ENCODE data around the gene RTP5. TPM values are rescaled to one million over a fixed set of nuclear protein-coding genes. Genes with fewer than 3 reads are reported as not detected.
A peak's percentile ranks its signal among the peaks of the same experiment; 100 is the strongest.

Gene RTP5
- total RNA-seq, 3 donors from 2014 or later = not detected

- no peaks in the 10 kb centered on the region for H3K4me1 ChIP-seq (ENCODE audit: low read depth)
- DNase-seq (peak in 1 of 3 donors; percentile 43), ATAC-seq (no peak)
- H3K9me3 ChIP-seq = no peaks in the 10 kb centered on the region
- TF ChIP-seq, protein P1, sequence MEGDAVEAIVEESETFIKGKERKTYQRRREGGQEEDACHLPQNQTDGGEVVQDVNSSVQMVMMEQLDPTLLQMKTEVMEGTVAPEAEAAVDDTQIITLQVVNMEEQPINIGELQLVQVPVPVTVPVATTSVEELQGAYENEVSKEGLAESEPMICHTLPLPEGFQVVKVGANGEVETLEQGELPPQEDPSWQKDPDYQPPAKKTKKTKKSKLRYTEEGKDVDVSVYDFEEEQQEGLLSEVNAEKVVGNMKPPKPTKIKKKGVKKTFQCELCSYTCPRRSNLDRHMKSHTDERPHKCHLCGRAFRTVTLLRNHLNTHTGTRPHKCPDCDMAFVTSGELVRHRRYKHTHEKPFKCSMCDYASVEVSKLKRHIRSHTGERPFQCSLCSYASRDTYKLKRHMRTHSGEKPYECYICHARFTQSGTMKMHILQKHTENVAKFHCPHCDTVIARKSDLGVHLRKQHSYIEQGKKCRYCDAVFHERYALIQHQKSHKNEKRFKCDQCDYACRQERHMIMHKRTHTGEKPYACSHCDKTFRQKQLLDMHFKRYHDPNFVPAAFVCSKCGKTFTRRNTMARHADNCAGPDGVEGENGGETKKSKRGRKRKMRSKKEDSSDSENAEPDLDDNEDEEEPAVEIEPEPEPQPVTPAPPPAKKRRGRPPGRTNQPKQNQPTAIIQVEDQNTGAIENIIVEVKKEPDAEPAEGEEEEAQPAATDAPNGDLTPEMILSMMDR (IDR thresholded peaks at IDR 0.05) = no peak
- no peak overlapping the region for H3K4me3 ChIP-seq
- intact Hi-C loops (cut with DNase I, micrococcal nuclease) = no loop called here
- no peaks in the 10 kb centered on the region for H3K36me3 ChIP-seq (ENCODE audit: low read depth)
Measured at GRCh38 chr2:241865957-241866789, 3.4 kb upstream of the RTP5 start.

DNA sequence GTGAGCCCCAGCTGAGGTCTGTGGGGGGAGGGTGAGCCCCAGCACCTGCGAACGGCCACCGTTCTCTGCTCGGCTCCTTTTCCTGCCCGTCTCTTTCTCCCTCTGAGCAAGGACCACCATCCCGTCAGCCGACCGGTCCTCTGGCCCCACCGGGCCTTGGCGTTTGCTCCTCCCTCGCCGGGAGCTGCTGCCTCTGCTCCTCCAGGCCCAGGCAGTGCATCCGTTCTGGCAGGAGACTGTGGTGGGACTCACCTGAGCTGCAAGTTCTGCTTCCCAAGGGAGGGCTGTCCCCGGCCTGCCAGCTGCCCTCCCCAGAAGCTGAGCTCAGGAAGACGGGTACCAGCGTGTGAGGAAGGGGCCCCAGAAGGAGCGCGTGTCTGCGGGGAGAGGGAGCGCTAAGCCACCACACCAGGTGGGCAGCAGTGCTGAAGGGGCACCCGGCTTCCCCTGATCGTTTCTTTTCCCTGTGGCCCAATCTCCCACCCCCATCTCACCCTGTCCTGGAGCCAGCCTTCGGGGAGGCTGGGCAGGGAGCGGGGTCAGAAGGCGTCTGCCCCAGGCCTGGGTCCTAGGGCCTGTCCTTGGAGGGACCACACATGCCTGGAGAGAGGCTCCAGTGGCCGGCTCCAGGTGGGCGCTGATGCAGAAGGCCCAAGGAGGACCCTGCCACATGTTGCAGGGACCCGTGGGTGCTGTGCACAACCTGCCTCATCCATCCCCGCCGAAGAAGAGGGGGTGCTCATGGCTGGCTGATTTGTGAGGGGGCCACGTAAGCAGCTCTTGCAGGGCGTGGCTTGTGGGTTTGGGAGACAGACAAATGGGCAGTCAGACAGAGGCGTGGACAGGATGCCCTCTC is 2.5 kb upstream of the RTP5 start:
- Histone ChIP-seq H3K4me1 (ENCODE audit: low read depth) (no peaks in the 10 kb centered on the region), H3K4me3 (no peak overlapping the region), H3K9me3 (no peaks in the 10 kb centered on the region), H3K36me3 (ENCODE audit: low read depth) (no peaks in the 10 kb centered on the region)
- TF ChIP-seq, protein P1 (IDR thresholded peaks at IDR 0.05) = no peak
- peak in 1 of 3 donors; percentile 48 for DNase-seq
- intact Hi-C loops (cut with DNase I, micrococcal nuclease) = no loop called here
- ATAC-seq = no peak

DNA sequence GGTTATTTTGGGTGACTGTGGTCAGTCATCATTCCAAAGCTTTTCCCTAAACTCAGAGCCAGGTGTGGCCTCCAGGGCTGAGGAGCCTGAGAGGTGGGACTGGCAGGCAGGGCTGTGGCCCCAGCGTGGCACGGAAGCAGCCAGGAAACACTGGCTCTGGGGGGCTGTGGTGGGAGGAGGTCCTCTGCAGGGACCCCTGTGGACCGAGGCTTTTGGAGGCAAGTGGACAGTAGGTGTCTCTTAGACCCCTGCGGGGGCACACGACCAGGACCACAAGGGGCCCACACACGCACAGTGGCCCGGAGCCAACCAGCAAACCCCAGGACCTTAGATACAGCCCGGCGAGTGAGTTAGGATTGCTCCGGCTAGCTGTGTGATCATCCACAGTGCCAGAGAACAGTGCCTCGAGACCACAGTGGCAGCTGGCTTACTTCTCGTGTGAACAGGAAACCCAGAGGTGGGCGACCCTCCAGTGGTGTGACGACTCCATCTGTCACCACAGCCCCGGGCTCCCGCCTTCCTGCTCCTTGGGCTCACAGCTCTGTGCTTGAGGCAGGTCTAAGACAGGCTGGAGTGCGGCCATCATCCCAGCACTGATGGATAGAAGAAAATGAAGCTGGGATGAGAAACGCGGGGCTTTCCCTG is 1.6 kb upstream of the RTP5 start:
- Histone ChIP-seq H3K4me3 (no peak overlapping the region), H3K9me3 (no peaks in the 10 kb centered on the region), H3K36me3 (ENCODE audit: low read depth) (no peaks in the 10 kb centered on the region), H3K4me1 (ENCODE audit: low read depth) (no peaks in the 10 kb centered on the region)
- peak in 1 of 3 donors; percentile 75 for DNase-seq
- intact Hi-C loops (cut with DNase I, micrococcal nuclease) = no loop called here
- ATAC-seq = peak; percentile 37
- TF ChIP-seq, protein P1 (IDR thresholded peaks at IDR 0.05) = no peak

GRCh38 chr2:241868661-241869081 is 858 bp upstream of the RTP5 start:
- Histone ChIP-seq H3K4me3 (no peak overlapping the region), H3K9me3 (no peaks in the 10 kb centered on the region), H3K36me3 (ENCODE audit: low read depth) (no peaks in the 10 kb centered on the region), H3K4me1 (ENCODE audit: low read depth) (no peaks in the 10 kb centered on the region)
- ATAC-seq = peak; percentile 15
- TF ChIP-seq, protein P1 (IDR thresholded peaks at IDR 0.05) = no peak
- intact Hi-C loops (cut with DNase I, micrococcal nuclease) = no loop called here
- DNase-seq = peak in 1 of 3 donors; percentile 54

DNA sequence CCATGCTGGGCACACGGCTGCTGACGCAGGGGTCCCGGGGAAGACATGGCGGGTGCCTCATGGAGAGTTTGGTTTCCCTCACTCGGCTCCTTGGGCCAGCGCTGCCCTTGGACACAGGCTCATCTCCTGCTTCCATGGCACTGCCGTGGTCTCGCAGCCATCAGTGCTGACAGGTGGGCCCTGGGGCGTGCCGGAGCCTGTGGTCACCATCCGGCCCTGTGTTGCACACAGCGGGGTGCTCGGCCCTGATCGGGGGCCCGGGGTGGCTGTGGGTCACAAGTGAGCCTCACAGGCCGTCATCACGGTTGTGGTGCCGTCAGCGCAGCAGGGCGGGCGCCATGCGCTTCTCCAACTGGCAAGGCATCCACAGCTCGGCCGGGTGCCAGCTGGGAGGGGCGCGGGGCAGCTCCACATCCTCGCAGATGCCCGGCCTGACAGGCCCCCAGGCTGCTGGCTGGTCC is 582 bp downstream of the RTP5 start:
- no peak for ATAC-seq
- TF ChIP-seq, protein P1 (IDR thresholded peaks at IDR 0.05) = no peak
- no peak overlapping the region for H3K4me3 ChIP-seq
- H3K36me3 ChIP-seq (ENCODE audit: low read depth) = no peaks in the 10 kb centered on the region
- H3K4me1 ChIP-seq (ENCODE audit: low read depth) = no peaks in the 10 kb centered on the region
- H3K9me3 ChIP-seq = peaks cover under 1% of the 10 kb centered on the region
- intact Hi-C loops (cut with DNase I, micrococcal nuclease) = no loop called here
- peak in 1 of 3 donors; percentile 52 for DNase-seq

Data from mucosa of descending colon (tissue), 3 donors.